Transverse colon (tissue), 4 donors: ENCODE data around the gene UBE2D2. TPM values are rescaled to one million over a fixed set of nuclear protein-coding genes. Genes with fewer than 3 reads are reported as not detected.
A peak's percentile ranks its signal among the peaks of the same experiment; 100 is the strongest.

Source experiments
- DNase-seq: peaks from one replicate; pipeline ENCODE4 v3.0.0-alpha.2; 2019
- H3K27ac ChIP-seq, 4 donors: fragments of 200-600 bp; sonication (generic); 2 replicates each; pipeline ENCODE4 v1.5.1; 2016 to 2018; ENCODE audit warnings: inconsistent platforms in 4 of 4
- H3K27me3 ChIP-seq: fragments of 200-600 bp; sonication (generic); 2 replicates; pipeline ENCODE4 v1.5.1; 2017; ENCODE audit warnings: inconsistent platforms
- H3K36me3 ChIP-seq, 4 donors: fragments of 200-600 bp; sonication (generic); 2 replicates each; pipeline ENCODE4 v1.5.1; 2017 to 2019; ENCODE audit warnings: inconsistent platforms in 4 of 4
- H3K4me1 ChIP-seq, 4 donors: fragments of 200-600 bp; sonication (generic); 2 replicates each; pipeline ENCODE4 v1.5.1; 2017 to 2020; ENCODE audit warnings: inconsistent platforms in 4 of 4
- H3K4me3 ChIP-seq, 4 donors: fragments of 200-600 bp; sonication (generic); 1 replicate in 1 of 4; 2 replicates in 3 of 4; pipeline versions ENCODE4 v1.5.1 to v1.6.1; 2017 to 2019; ENCODE audit warnings: inconsistent platforms in 4 of 4
- H3K9me3 ChIP-seq, 2 donors: fragments of 200-600 bp; sonication (generic); 2 replicates each; pipeline ENCODE4 v1.5.1; 2017 to 2019; ENCODE audit warnings: inconsistent platforms in 2 of 2
- EP300 ChIP-seq: sonication (generic); formaldehyde crosslinking; IDR thresholded peaks from one replicate; pipeline ENCODE4 v1.6.1; 2017; ENCODE audit warnings: antibody characterized with exemption, low read depth
- POLR2A ChIP-seq: fragments of 450-650 bp; IDR thresholded peaks from one replicate; pipeline ENCODE4 v1.6.1; 2016; ENCODE audit warnings: antibody characterized with exemption, mild to moderate bottlenecking, moderate library complexity
- POLR2AphosphoS5 ChIP-seq, 3 donors: sonication (generic); formaldehyde crosslinking; IDR thresholded peaks; one replicate each; pipeline ENCODE4 v1.6.1; 2016; ENCODE audit warnings: antibody characterized with exemption in 3 of 3
- WGBS, 2 donors: methylation state at CpG; one replicate each; pipeline ENCODE4 v1.1.5; 2018; ENCODE audit warnings: low coverage in 1 of 2; 5-methylcytosine and 5-hydroxymethylcytosine counted together
- in situ Hi-C, 4 donors: fragments of 200-750 bp; cut with MboI; loops; one replicate each; pipeline versions ENCODE4 v1.15.0 to v1.15.1; 2017; ENCODE audit warnings: low sequenced_read_pairs in 3 of 4, low pct_ligation_motif_present in 1 of 4, low pct_unique_long_range_greater_than_20kb in 1 of 4
- intact Hi-C: fragments of 100-400 bp; cut with DNase I; formaldehyde crosslinking; loops from one replicate; pipeline ENCODE4 v1.15.1; 2023; ENCODE audit warnings: low total_unique reads
- total RNA-seq, 4 donors: library from RNA; depleted of rRNA; stranded (reverse); fragments of >200 nt; gene quantifications; one replicate each; pipeline ENCODE4 v1.1.0, GENCODE V29; 2016
- TF ChIP-seq, protein P1 (sequence below), 5 experiments: fragments of 200-600 bp in 3 of 5; fragments of 450-650 bp in 2 of 5; sonication (generic) in 3 of 5; IDR thresholded peaks; 1 replicate in 2 of 5; 2 replicates in 3 of 5; pipeline ENCODE4 v1.5.1; 2016 to 2017; ENCODE audit warnings: antibody characterized with exemption in 5 of 5, inconsistent platforms in 3 of 5, mild to moderate bottlenecking in 2 of 5, moderate library complexity in 1 of 5

The UBE2D2 gene
- total RNA-seq, 4 donors from 2014 or later = 45.6 to 134 (median 80.8) TPM

DNA sequence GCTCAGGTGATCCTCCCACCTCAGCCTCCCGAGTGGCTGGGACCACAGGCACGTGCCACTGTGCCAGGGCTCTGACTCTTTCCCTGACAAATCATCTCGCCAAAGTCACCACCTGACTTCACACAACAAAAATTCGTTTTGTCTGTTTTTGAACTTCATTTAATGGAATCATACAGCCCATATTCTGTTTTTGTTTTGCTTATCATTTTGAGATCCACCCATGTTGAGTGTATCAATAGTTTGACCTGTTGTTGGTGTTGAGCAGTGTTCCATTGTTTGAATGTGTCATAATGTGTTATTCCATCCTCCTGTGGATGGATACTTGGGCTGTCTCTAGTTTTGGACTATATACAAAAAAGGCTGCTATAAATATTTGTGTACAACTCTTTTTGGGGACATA lies 6.9 kb upstream of the UBE2D2 start:
- Histone ChIP-seq H3K27ac (no peak overlapping the region), H3K4me3 (no peak overlapping the region), H3K9me3 (no peaks in the 10 kb centered on the region), H3K36me3 (no peaks in the 10 kb centered on the region), H3K27me3 (no peaks in the 10 kb centered on the region), H3K4me1 (no peaks in the 10 kb centered on the region)
- 80 to 87% methylated on average over 2 to 4 of the region's 4 CpGs for WGBS, 2 donors
- DNase-seq = no peak
- TF ChIP-seq EP300 = no peak
- TF ChIP-seq POLR2AphosphoS5 (IDR thresholded peaks at IDR 0.05) = no peak
- TF ChIP-seq, protein P1, sequence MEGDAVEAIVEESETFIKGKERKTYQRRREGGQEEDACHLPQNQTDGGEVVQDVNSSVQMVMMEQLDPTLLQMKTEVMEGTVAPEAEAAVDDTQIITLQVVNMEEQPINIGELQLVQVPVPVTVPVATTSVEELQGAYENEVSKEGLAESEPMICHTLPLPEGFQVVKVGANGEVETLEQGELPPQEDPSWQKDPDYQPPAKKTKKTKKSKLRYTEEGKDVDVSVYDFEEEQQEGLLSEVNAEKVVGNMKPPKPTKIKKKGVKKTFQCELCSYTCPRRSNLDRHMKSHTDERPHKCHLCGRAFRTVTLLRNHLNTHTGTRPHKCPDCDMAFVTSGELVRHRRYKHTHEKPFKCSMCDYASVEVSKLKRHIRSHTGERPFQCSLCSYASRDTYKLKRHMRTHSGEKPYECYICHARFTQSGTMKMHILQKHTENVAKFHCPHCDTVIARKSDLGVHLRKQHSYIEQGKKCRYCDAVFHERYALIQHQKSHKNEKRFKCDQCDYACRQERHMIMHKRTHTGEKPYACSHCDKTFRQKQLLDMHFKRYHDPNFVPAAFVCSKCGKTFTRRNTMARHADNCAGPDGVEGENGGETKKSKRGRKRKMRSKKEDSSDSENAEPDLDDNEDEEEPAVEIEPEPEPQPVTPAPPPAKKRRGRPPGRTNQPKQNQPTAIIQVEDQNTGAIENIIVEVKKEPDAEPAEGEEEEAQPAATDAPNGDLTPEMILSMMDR (IDR thresholded peaks at IDR 0.05) = no peak
- no peak for TF ChIP-seq POLR2A
- intact Hi-C loops (no loop called here), in situ Hi-C loops (no loop called here)

DNA sequence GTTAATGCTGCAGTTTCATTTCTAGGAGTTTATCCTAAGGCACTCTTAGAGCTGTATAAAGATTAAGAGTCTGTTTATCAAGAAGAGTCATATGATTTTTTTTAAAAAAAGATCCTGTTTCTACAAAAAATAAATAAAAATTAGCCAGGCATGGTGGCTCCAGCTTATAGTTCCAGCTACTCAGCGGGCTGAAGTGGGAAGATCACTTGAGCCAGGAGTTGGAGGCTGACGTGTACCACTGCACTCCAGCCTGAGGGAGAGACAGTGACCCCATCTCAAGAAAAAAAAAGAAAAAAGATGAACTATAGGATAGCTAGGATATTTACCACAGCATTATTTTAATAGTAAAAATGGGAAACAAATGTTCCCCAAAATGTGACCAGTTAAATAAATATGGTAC lies 3.3 kb upstream of the UBE2D2 start:
- H3K36me3 ChIP-seq = no peaks in the 10 kb centered on the region
- H3K4me3 ChIP-seq = no peak overlapping the region
- whole genome bisulfite sequencing, 2 donors = 68 to 82% methylated on average over 2 of the region's 2 CpGs
- DNase-seq = no peak
- no peak for TF ChIP-seq POLR2A
- TF ChIP-seq EP300 = no peak
- TF ChIP-seq, protein P1 (IDR thresholded peaks at IDR 0.05) = no peak
- TF ChIP-seq POLR2AphosphoS5 (IDR thresholded peaks at IDR 0.05) = no peak
- H3K27me3 ChIP-seq = no peaks in the 10 kb centered on the region
- in situ Hi-C loops (no loop called here), intact Hi-C loops (no loop called here)
- no peaks in the 10 kb centered on the region for H3K9me3 ChIP-seq
- H3K4me1 ChIP-seq = peaks cover 3 to 12% (median 7%) of the 10 kb centered on the region in 4 donors
- no peak overlapping the region for H3K27ac ChIP-seq

DNA sequence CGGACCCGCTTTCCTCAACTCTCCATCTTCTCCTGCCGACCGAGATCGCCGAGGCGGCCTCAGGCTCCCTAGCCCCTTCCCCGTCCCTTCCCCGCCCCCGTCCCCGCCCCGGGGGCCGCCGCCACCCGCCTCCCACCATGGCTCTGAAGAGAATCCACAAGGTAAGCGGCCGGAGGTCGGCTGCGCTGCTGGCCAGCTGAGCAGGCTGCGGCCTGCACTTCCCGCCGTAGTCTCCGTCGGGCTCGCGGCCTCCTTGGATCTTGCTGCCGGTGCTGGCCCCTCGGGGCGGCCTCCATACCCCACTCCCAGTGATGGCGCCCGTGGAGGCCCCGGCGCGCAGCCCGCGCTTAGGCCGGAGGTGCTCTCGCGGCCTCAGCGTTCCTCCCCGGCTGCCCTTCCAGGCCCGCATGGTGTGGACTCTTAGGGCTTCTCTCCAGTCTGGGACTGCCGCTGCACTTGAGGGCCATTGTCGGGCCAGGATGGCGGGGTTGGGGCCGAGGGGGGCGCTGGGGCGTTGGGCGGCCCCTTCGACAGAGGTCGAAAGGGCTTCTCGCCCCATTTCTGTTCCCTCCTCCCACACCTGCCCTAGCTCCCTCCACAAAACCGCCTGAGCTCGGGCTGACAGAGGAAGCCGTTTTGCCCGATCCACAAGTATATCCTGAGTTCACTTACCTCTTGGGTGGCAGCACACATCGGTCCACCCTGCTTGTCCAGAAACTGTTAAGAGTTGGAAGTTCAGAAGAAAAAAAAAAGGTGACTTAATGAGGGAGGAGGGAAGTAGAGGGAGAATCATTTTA lies 714 bp downstream of the UBE2D2 start:
- Histone ChIP-seq H3K9me3 (no peaks in the 10 kb centered on the region), H3K4me3 (peak overlapping the region; percentile 60 to 99 (median 88)), H3K4me1 (peaks cover 13 to 49% (median 43%) of the 10 kb centered on the region in 4 donors), H3K27me3 (no peaks in the 10 kb centered on the region), H3K27ac (peak overlapping the region; percentile 98 to 100 (median 99)), H3K36me3 (no peaks in the 10 kb centered on the region)
- TF ChIP-seq, protein P1 (IDR thresholded peaks at IDR 0.05) = no peak
- TF ChIP-seq EP300 (no peak), POLR2A (peak; percentile 11), POLR2AphosphoS5 (IDR thresholded peaks at IDR 0.05) (no peak)
- no peak for DNase-seq
- 0% methylated on average over 5 to 17 of the region's 57 CpGs for WGBS, 2 donors
- intact Hi-C loops (no loop called here), in situ Hi-C loops (no loop called here)

DNA sequence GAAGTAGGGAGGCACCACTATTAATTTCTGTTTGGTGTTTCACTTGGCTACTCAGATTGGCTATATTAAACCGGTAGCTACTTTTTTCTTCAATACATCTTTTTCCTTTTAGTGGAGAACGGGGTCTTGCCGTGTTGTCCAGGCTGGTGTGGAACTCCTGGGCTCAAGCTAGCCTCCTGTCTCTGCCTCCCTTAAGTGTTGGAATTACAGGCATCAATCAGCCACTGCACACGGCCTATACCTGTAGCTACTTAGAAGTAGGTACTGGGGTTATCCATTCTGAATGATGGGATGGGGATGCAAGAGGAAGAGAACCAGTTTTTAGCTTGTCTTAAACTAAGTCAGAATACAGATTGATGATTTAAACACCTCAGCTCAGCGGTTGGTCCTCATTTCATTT lies 1.7 kb downstream of the UBE2D2 start:
- in situ Hi-C loops (no loop called here), intact Hi-C loops (no loop called here)
- no peaks in the 10 kb centered on the region for H3K9me3 ChIP-seq
- no peaks in the 10 kb centered on the region for H3K36me3 ChIP-seq
- no peak for TF ChIP-seq POLR2A
- TF ChIP-seq, protein P1 (IDR thresholded peaks at IDR 0.05) = no peak
- TF ChIP-seq EP300 = no peak
- no peak for TF ChIP-seq POLR2AphosphoS5 (IDR thresholded peaks at IDR 0.05)
- DNase-seq = no peak
- no peaks in the 10 kb centered on the region for H3K27me3 ChIP-seq
- peak overlapping the region; percentile 98 to 100 (median 99) for H3K27ac ChIP-seq
- H3K4me3 ChIP-seq = peak overlapping the region; percentile 60 to 99 (median 88)
- peaks cover 13 to 57% (median 44%) of the 10 kb centered on the region in 4 donors for H3K4me1 ChIP-seq
- WGBS, 2 donors = 17 to 18% methylated on average over 4 to 5 of the region's 5 CpGs
